GM21737 (cell line): ENCODE data around the gene HTR2A.
"Not testable (repeated sequence)": the region's sequence is repeated elsewhere in the genome, so short reads cannot be mapped to it uniquely, and the experiment has no call there.

ENCODE experiments used
- ATAC-seq: cut with Tn5 transposase; IDR thresholded peaks from one replicate; pipeline ENCODE4 v1.9.1; 2021; ENCODE audit warnings: mild to moderate bottlenecking, moderate library complexity; ENCODE audit not compliant: unreplicated experiment

Gene HTR2A

DNA sequence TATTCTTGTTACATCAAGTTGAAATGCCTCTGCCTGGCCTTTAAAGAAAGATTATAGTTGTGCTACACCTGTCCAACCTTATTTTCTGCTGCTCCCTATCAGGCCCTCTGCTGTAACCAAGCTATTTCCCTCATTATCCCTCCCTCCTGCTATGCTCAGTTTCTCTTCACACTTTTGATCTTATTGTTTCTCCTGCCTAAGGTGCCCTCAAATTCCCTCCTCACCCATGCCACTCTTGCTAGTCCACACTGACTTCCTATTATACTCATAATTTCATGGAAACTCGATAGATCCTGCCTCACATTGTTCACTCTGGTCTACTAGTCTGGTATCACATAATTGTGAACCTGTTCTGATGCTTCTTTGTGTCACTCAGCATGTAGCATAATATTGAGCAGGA lies 80.5 kb downstream of the HTR2A start:
- no peak for ATAC-seq

DNA sequence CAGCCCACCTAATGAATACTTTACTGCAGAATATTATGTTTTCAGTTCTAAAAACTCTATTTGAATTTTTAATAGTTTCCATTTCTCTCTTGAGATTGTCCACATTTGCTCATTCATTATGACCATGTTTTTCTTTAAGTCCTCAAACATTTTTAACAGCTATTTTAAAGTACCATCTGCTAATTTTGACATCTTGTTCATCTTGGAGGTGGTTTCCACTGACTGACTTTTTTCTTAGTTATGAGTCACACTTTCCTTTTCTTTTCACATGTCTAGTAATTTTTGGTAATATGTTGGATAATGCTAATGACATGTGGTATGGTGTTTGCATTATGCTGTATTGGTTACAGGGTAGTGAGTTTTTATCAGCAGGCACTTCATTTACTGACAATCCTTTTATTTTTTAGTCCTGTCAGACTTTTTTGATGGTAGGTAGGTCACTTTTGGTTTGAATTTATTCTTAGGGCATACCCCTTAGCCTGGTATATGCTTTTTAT lies 84.5 kb downstream of the HTR2A start:
- ATAC-seq = no peak

DNA sequence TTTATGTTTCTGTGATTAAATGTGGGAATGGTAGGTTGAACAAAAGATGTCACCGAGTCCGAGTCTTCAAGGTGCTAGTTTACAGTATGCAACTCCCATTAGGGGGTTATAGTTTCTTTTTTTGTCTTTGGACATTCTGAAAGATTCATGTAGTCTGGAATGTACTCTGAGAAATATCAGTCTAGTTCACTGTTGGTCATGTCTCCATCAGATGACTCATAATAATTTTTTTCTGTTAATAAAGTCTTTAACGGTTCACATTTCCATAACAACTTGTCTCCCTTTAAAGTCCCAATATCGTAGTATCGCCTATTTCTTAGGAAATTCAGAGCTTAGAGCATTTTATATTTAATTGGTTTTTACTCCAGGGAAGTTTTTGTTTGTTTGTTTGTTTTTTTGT lies 86.4 kb downstream of the HTR2A start:
- no peak for ATAC-seq

DNA sequence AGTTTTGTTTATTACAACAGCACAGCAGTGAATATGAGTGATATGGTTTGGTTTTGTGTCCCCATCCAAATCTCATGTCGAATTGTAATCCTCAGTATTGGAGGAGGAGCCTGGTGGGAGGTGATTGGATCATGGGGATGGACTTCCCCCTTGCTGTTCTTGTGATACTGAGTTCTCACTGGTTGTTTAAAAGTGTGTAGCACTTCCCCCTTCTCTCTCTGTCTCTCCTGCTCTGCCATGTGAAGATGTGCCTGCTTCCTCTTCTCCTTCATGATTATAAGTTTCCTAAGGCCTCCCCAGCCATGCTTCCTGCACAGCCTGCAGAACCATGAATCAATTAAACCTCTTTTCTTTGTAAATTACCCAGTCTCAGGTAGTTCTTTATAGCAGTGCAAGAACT lies 91.9 kb downstream of the HTR2A start:
- ATAC-seq = not testable (repeated sequence)

DNA sequence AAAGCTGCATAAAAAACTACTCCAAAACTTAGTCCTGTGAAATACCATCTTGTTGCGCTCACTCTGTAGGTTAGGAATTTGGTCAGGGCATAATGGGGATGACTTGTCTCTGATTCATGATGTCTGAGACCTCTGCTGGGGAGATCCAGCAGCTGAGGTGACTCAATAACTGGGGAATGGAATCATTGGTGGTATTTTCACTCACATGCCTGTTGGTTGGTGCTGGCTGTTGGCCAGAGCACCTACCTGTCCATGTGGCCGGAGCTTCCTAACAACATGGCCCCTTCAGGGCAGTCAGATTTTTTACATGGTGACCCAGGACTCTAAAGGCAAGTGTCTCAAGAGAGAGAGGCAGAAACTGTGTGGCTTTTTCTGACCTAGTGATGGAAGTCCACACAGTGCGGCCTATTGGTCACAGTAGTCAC lies 92.5 kb downstream of the HTR2A start:
- no peak for ATAC-seq

DNA sequence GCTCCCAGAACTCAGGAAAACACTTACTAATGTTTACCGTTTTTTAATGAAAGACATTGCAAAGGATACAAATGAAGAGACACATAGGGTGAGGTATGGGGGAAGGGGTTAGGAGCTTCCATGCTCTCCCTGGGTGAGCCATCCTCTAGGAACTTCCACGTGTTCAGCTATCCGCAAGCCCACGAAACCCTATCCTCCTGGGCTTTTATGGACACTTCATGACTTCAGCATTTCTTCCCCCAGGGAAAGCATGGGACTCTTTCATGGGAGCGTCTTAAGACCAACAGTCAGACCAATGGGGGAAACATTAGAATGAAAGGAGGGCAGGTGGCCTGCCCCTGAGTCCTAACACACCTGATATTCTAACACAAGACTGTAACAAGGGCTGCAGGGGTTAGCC lies 93.3 kb downstream of the HTR2A start:
- no peak for ATAC-seq

DNA sequence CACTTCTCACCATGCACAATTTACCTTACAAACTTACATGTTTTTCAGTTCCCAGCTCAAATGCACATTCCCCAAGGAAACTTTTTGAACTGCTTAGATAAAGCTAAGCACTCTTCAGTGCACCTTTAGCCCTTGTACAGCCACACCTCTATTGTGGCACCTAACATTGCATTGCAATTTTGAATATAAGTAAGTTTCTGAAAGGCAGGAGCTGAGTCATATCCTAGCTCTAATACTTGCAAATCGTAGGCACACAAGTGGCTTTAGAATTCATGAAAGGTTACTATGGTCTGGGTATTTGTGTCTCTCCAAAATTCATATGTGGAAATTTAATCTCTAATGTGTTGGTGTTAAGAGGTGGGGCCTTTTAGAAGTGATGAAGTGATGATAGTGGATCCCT lies 95.0 kb downstream of the HTR2A start:
- no peak for ATAC-seq

DNA sequence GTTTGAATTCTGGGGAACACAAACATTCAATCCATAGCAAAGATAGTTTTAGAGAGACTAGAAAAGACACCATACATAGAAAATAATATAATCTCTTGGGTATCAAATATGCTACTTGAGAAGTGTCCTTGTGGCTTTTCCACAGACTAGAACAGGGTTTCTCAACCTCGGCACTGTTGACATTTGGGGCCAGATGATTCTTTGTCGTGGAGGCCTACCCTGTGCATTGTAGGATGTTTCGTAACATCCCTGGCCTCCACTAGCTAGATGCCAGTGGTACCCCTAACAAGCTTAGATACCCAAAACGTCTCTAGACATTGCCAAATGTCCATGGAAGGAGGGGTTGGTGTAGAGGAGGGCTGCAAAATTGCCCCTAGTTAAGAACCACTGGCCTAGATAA lies 97.7 kb downstream of the HTR2A start:
- no peak for ATAC-seq

DNA sequence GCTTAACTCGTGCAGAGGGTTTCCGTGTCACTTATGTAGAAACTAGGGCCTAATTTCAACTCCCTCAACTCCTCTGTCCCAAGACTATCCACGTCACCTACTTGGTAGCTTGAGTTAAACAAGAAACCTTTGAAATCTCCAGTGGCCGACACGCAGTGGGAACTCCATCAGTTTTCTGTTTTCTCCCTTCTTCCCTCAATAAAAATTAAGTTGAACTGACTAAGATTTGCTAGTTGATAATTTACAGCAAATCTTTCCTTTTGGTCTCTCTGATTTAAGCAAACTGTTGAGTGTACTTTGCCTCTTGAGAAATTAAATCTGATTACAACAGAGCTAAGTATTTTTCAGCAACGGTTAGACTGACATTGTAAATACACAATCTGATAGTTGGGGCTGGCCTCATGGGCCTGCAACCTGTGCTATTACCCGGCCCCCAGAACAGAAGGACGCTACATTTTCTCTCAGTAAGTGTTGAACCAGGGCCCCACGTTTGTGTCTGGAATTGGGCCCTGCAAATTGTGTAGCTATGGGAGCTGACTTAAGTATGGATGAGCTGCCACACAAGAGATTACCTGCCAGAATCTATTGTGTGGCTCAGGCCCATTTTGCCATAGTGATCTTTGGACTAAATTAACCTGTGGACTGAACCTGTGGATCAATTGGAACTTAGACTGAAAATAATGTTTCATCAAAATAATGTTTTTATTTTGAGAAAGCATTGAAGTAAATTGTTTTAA lies 99.2 kb downstream of the HTR2A start:
- no peak for ATAC-seq

DNA sequence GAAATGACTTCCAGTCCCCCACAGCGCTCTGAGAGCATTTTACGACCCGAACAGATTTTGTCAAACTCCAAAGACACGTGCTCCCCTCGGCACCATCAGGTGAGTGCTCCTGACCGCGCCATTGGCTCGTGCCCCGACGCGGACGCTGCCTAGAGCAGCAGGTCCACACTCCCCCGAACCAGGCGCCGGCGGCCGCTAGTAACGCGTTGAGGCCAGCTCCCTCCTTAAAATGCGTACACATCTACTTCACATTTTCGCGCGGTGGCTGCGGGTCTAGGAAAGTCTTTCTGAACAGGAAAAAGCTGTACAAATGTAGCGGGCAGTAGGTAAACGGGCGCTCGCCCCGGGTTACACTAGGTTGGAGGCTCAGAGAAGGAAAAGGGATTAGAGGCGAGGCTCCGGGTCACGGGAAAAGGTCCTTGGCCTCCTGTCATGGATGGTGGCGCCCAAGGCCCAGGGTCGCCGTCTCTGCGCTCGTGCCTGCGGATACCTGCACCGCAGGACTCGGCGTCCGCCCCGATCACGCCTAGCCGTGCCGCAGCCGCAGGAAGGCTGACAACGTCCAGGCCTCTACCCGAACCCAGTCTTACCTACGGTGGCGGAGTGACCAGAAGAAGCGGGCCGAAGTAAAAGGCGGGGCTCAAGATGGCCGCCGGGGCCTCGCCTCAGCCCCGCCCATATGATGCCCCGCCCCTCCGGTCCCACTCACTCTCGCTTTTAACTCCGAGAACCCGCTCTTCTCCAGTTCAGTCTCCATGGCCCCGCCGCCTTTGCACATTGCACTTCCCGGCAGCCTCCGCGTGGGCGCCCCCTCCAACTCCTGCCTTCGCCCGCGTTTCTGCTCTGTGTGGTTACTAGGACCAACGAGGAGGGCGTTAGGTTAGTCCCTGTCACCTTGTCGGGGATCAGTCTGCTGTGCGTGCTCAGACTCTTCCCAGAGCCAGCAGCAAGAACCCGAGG lies 100.1 kb downstream of the HTR2A start, which contains the start of gene ESD:
Gene ESD (minus strand): TSS at position 647 of the 960 bp plus-strand sequence. CDS start 5,748 bp downstream, outside the sequence.
- peak; percentile 94 for ATAC-seq

DNA sequence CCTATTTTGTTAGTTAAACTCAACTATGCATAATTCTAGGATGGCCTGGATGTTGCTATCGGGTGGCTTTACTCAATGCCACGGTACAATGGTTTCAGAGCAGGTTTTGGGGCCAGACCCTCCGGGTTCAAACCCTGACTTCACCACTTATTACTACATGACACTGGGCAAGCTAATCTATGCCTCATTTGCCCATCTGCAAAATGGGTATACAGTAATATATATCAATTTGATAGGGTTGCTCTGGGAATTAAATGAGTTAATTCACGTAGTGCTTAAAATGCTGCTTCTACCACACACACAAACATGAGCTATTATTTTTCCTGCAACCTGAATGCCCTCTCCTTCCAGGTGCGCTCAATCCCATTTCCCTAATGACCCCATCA lies 100.7 kb downstream of the HTR2A start:
- no peak for ATAC-seq

DNA sequence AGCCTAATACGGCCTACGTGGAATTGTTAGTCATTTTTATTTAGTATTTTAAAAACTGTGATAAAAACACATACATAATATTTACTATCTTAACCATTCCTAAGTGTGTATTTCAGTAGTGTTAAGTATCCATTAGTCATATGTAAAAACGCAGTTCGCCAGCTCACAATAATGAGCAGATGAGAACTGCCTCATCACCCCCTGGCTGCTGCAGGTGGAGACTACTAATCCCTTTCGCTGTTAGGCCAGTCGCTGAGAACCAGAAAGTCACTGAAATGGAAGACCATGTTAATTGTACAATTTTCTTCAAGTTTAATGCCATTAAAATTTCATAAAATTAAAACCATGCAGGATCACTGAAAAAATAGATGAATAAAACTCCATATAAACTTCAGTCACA lies 101.5 kb downstream of the HTR2A start:
- ATAC-seq = no peak

DNA sequence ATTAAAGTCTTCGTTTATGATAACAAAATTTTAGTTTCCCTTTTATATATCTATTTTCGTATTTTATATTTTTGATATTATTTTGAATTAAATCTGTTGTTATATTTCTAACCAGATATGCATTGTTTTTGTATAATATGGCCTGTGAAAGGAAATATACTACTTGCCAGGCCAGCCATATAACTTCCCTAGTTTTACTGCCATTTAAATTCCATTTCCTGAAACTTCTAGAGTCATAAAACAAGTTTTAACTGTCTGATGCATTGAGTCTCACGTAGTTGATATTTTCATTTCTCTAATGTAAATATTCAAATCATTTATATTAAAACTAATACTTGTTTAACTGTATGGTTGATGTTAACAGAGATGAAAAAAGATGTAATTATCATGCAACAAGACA lies 113.3 kb downstream of the HTR2A start:
- ATAC-seq = no peak

DNA sequence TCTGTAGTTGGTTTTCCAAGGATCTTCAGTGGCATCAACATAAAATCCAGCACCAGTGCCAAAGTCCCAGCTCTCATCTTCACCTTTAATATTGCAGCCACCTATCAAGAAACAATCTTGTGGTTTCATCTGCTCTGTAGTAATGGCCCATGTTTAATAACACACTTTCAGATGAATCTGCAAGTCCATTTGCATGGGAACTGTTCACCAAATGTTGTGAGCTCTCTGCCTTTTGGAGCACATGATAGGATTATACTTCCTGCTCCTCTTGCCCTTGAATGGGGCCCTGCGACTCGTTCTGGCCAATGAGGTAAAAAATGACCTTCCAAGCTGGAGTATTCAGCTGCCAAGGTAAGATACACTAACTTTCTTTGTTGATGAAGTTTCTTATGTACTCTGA lies 114.2 kb downstream of the HTR2A start:
- no peak for ATAC-seq

DNA sequence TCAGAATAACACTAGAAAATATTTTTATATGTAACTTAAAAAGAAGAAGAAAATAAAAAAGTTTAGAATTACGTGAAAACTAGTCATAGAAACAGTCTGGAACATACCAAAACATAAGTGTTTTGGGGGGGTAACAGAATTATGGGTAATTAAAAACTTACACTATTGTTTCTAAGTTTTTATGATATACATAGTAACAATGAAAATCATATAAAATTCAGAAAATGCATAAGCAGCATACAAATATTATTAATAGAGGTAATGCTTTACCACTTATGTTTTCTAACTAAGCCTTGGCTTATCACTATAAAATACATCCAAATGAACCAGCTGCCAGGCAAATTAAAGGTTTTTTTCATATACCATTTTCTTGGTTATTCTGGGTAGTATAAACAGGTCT lies 114.8 kb downstream of the HTR2A start:
- ATAC-seq = no peak
